ENCODE measurements around the gene GTF2A2.

The GTF2A2 gene

DNA sequence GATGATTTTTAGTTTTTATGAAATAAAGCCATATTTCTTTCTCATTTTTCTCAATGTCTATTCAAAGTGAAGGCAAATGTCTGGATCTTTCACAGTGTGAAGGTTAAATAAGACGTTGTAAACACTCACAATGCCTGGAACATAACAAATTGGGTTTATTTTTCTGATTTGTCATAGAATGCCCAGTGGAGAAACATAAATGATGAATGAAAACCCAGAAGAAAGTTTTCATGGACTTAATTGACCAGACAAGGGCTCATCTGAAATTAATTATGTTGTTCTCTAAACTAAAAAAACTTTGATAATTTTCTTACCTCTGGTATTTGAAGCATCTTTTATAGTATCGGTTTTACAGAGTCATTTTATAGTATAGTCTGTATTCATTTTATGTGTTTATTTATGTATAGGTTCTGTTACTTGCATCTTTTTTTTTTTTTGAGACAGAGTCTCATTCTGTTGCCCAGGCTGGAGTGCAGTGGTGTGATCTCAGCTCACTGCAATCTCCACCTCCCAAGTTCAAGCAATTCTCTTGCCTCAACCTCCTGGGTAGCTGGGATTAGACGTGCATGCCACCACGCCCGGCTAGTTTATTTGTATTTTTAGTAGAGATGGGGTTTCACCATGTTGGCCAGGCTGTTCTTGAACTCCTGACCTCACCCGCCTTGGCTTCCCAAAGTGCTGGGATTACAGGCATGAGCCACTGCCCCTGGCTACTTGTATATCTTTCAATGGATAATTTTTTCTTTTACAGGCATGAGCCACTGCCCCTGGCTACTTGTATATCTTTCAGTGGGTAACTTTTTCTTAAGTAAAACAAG lies 46.9 kb upstream of the GTF2A2 start (continued):
- TF ChIP-seq, protein P1, sequence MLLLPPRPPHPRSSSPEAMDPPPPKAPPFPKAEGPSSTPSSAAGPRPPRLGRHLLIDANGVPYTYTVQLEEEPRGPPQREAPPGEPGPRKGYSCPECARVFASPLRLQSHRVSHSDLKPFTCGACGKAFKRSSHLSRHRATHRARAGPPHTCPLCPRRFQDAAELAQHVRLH (tag by site-specific recombination; IDR thresholded peaks at IDR 0.05) = peak; percentile 47; the same call in 1 of the 2 replicates
- TF ChIP-seq ZNF585B (tag by site-specific recombination; IDR thresholded peaks at IDR 0.05) = no peak
- peak; percentile 23; the same call in 1 of the 2 replicates for TF ChIP-seq ZNF600 (tag by site-specific recombination; IDR thresholded peaks at IDR 0.05)
- TF ChIP-seq ZNF138 (tag by site-specific recombination; IDR thresholded peaks at IDR 0.05; ENCODE audit: borderline replicate concordance) = no peak
- no peak for TF ChIP-seq ZNF350 (tag by site-specific recombination; IDR thresholded peaks at IDR 0.05)
- TF ChIP-seq, protein P2, sequence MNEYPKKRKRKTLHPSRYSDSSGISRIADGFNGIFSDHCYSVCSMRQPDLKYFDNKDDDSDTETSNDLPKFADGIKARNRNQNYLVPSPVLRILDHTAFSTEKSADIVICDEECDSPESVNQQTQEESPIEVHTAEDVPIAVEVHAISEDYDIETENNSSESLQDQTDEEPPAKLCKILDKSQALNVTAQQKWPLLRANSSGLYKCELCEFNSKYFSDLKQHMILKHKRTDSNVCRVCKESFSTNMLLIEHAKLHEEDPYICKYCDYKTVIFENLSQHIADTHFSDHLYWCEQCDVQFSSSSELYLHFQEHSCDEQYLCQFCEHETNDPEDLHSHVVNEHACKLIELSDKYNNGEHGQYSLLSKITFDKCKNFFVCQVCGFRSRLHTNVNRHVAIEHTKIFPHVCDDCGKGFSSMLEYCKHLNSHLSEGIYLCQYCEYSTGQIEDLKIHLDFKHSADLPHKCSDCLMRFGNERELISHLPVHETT (tag by site-specific recombination; IDR thresholded peaks at IDR 0.05) = no peak
- no peak for TF ChIP-seq TRIM28 (IDR thresholded peaks at IDR 0.05; ENCODE audit: borderline replicate concordance, low read length)
- no peak for TF ChIP-seq ZNF169 (tag by site-specific recombination; IDR thresholded peaks at IDR 0.05)
- no peak for TF ChIP-seq ZNF555 (tag by site-specific recombination; conservative IDR thresholded peaks at IDR 0.05)
- TF ChIP-seq, protein P3, sequence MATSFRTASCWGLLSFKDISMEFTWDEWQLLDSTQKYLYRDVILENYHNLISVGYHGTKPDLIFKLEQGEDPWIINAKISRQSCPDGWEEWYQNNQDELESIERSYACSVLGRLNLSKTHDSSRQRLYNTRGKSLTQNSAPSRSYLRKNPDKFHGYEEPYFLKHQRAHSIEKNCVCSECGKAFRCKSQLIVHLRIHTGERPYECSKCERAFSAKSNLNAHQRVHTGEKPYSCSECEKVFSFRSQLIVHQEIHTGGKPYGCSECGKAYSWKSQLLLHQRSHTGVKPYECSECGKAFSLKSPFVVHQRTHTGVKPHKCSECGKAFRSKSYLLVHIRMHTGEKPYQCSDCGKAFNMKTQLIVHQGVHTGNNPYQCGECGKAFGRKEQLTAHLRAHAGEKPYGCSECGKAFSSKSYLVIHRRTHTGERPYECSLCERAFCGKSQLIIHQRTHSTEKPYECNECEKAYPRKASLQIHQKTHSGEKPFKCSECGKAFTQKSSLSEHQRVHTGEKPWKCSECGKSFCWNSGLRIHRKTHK (tag by site-specific recombination; IDR thresholded peaks at IDR 0.05) = no peak
- TF ChIP-seq, protein P4, sequence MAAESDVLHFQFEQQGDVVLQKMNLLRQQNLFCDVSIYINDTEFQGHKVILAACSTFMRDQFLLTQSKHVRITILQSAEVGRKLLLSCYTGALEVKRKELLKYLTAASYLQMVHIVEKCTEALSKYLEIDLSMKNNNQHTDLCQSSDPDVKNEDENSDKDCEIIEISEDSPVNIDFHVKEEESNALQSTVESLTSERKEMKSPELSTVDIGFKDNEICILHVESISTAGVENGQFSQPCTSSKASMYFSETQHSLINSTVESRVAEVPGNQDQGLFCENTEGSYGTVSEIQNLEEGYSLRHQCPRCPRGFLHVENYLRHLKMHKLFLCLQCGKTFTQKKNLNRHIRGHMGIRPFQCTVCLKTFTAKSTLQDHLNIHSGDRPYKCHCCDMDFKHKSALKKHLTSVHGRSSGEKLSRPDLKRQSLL (tag by site-specific recombination; IDR thresholded peaks at IDR 0.05) = no peak
- TF ChIP-seq ZNF175 (tag by site-specific recombination; IDR thresholded peaks at IDR 0.05) = no peak
- TF ChIP-seq ZNF501 (tag by site-specific recombination; IDR thresholded peaks at IDR 0.05) = no peak
- no peak for TF ChIP-seq ZBTB21 (tag by site-specific recombination; IDR thresholded peaks at IDR 0.05)
- no peak for TF ChIP-seq OVOL3 (tag by site-specific recombination; IDR thresholded peaks at IDR 0.05)
- TF ChIP-seq, protein P5, sequence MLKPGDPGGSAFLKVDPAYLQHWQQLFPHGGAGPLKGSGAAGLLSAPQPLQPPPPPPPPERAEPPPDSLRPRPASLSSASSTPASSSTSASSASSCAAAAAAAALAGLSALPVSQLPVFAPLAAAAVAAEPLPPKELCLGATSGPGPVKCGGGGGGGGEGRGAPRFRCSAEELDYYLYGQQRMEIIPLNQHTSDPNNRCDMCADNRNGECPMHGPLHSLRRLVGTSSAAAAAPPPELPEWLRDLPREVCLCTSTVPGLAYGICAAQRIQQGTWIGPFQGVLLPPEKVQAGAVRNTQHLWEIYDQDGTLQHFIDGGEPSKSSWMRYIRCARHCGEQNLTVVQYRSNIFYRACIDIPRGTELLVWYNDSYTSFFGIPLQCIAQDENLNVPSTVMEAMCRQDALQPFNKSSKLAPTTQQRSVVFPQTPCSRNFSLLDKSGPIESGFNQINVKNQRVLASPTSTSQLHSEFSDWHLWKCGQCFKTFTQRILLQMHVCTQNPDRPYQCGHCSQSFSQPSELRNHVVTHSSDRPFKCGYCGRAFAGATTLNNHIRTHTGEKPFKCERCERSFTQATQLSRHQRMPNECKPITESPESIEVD (tag by site-specific recombination; IDR thresholded peaks at IDR 0.05) = peak; percentile 54
- TF ChIP-seq, protein P6, sequence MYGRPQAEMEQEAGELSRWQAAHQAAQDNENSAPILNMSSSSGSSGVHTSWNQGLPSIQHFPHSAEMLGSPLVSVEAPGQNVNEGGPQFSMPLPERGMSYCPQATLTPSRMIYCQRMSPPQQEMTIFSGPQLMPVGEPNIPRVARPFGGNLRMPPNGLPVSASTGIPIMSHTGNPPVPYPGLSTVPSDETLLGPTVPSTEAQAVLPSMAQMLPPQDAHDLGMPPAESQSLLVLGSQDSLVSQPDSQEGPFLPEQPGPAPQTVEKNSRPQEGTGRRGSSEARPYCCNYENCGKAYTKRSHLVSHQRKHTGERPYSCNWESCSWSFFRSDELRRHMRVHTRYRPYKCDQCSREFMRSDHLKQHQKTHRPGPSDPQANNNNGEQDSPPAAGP (tag by site-specific recombination; IDR thresholded peaks at IDR 0.05) = peak; percentile 78
- TF ChIP-seq, protein P7, sequence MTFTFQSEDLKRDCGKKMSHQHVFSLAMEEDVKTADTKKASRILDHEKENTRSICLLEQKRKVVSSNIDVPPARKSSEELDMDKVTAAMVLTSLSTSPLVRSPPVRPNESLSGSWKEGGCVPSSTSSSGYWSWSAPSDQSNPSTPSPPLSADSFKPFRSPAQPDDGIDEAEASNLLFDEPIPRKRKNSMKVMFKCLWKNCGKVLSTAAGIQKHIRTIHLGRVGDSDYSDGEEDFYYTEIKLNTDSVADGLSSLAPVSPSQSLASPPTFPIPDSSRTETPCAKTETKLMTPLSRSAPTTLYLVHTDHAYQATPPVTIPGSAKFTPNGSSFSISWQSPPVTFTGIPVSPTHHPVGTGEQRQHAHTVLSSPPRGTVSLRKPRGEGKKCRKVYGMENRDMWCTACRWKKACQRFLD (tag by site-specific recombination; IDR thresholded peaks at IDR 0.05) = no peak
- TF ChIP-seq, protein P8, sequence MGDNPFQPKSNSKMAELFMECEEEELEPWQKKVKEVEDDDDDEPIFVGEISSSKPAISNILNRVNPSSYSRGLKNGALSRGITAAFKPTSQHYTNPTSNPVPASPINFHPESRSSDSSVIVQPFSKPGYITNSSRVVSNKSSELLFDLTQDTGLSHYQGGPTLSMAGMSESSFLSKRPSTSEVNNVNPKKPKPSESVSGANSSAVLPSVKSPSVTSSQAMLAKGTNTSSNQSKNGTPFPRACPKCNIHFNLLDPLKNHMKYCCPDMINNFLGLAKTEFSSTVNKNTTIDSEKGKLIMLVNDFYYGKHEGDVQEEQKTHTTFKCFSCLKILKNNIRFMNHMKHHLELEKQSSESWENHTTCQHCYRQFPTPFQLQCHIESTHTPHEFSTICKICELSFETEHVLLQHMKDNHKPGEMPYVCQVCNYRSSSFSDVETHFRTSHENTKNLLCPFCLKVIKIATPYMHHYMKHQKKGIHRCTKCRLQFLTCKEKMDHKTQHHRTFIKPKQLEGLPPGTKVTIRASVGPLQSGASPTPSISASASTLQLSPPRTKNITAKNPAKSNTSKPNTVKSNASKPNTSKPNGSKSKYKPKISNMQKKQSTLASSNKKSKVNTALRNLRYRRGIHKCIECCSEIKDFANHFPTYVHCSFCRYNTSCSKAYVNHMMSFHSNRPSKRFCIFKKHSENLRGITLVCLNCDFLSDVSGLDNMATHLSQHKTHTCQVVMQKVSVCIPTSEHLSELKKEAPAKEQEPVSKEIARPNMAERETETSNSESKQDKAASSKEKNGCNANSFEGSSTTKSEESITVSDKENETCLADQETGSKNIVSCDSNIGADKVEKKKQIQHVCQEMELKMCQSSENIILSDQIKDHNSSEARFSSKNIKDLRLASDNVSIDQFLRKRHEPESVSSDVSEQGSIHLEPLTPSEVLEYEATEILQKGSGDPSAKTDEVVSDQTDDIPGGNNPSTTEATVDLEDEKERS (tag by site-specific recombination; IDR thresholded peaks at IDR 0.05) = no peak
- TF ChIP-seq ZNF560 (tag by site-specific recombination; IDR thresholded peaks at IDR 0.05; ENCODE audit: borderline replicate concordance) = no peak
- no peak for TF ChIP-seq GLIS2 (tag by site-specific recombination; IDR thresholded peaks at IDR 0.05)
- no peak for TF ChIP-seq ZNF654 (tag by site-specific recombination; IDR thresholded peaks at IDR 0.05; ENCODE audit: low read depth)
- TF ChIP-seq HOXA7 (CRISPR knock-in tag; IDR thresholded peaks at IDR 0.05; ENCODE audit: borderline replicate concordance) = no peak
- no peak; the same call in 1 of the 2 replicates for TF ChIP-seq WT1 (tag by site-specific recombination; IDR thresholded peaks at IDR 0.05)
- no peak for TF ChIP-seq SCRT2 (tag by site-specific recombination; IDR thresholded peaks at IDR 0.05)
- no peak for TF ChIP-seq ZNF174 (tag by site-specific recombination; IDR thresholded peaks at IDR 0.05)
- no peak for TF ChIP-seq PRDM1 (tag by site-specific recombination; IDR thresholded peaks at IDR 0.05)
- TF ChIP-seq ZNF37A (tag by site-specific recombination; IDR thresholded peaks at IDR 0.05) = no peak
- peak; percentile 84 for TF ChIP-seq ZNF341 (tag by site-specific recombination; IDR thresholded peaks at IDR 0.05; ENCODE audit: low read depth)
